Ecto neural progenitor cell (in vitro differentiated cells): ENCODE data around the gene CHRNA4.

Experiments used
- DNase-seq: peaks from one replicate; pipeline ENCODE4 v3.0.0-alpha.2; 2018; ENCODE audit warnings: low spot score

CHRNA4 gene

DNA sequence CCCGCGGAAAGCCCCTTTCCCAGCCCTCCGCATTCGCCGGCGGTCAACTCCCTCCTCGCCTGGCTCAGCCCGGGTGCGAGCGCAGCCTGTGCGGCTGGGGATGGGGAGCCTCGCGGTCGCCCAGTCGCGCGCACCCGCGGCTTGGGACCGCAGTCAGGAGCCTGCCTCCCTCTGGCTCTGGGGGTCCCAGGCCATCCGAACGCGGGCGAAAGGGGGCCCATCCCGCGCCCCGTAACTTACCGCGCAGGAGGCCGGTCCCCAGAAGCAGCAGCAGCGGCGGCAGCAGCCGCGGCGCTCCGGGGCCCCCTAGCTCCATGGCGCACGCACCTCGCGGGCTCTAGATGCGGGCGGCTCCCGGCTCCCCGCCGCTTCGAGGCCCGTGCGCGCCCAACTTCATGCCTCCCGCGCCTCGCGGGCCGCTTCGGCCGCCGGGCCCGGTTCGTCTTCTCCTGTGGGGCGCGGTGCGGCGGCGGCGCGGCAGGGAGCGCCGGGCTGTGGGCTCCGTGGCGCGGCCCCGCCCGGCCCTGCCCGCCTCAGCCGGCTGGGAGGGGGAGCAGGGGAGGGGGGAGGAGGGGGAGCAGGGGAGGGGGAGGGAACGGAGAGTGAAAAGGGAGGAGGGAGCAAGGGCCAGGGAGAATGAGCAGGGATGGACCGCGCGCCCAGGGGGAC is at the start of gene CHRNA4:
Gene CHRNA4, minus strand, starts transcription at position 500 of the 669 bp plus-strand sequence. Its CDS starts 184 bp downstream, at position 316.
- DNase-seq: no peak

DNA sequence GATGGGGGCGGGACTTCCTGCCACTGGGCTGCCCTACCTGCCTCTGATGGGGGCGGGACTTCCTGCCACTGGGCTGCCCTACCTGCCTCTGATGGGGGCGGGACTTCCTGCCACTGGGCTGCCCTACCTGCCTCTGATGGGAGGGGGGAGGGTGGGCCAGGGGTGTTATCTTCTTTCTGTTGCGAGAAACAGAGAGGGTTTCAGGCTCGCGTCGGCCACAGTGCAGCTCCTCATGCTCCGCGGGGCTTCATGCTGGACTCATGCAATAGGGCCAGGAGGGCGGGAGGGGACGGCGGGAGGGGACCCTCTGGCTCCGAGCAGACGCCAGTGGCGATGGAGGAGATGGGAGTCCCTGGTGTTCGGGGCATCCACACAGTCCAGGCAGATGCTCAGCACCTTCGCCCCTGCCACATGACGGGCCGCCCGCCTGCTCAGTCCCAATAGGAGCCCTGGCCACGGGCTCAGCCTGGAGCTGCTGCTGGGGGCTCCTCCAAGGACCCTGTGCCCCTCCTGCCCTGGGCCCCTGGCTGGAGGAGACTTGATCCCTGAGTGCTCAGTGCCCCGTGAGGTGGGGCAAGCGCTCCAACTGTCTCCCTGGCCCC is 48.8 kb upstream of the CHRNA4 start:
- no peak for DNase-seq

DNA sequence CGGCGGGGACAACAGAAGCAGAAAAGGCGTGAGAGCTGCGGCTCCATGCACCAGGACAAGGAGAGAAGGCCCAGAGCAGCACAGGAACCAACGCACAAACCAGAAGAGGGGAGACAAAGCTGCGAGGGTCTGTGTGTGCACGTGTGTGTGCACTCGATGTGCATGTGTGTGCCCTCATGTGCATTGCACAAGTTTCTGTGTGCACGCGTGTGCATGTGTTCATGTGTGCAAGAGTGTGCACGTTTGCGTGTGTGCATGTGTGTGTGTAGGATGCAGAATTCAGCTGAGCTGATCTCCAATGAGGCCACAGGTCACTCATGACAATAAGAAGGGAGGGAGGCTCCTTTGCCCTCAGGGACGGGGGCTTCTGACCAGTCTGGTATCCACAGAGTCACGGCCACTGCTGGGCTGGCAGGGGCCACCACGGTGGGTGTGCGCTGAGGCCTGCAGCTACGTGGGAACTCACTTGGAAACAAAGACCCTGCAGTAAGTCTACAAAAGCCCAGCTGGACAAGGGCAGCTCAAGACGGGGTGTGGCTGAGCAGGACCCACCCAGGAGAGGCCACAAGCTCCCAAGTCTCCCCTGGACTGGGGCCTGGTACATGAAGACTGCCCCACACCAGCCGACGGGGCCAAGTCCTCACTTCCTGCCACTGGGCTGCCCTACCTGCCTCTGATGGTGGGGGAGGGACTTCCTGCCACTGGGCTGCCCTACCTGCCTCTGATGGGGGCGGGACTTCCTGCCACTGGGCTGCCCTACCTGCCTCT is 48.1 kb upstream of the CHRNA4 start:
- DNase-seq: no peak

DNA sequence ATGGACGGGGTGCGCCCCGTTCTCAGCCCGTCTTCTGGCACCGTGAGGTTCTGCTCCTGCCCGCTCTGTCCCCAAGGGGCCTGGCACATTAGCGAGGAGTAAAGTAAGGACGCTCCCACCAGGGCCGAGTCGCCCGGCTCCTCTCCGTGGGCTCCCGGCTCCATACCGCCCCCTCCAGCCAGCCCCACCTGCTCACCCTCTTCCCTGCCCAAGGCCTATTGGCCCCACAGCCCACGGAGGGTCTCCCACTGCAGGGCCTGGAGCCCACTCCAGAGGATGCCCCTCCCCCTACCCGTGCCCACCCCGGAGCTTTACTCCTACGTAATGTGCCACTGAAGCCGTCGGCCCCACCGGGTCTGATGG is 47.5 kb upstream of the CHRNA4 start:
- DNase-seq: no peak

DNA sequence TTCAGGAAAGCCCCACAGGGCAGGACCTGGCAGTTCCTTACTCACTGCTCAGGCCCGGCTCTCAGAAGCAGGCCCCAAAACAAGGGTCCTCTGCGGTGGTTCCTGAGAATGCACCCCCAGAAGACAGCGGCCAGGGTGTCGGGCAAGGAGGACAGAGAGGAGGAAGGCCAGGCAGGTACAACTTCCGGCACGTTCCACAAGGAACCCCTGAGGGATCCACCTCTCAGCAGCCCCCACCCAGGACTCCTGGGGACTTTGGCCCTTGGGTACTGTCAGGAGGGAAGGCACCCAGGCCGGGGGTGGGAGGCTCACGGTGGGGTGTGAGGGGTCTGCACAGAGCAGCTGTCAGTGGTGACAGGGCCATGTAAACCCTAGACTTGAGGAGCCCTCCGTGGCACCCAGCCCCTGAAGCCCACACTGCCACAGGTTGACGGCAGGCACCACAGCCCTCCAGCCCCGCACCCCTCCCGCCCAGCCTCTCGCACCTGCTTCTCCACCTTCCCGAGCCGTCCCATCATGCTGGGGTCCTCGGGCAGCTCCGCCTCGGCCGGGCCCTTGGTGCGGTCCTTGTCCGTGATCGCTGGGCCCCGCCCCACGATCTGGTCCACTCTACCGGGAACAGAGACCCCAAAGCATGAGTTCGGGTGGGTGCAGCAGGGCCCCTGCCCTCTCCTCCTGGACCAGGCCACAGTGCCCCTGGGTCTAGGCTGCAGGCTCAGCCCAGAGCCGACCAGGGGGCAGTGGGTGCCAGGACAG is 47.0 kb upstream of the CHRNA4 start:
- no peak for DNase-seq

DNA sequence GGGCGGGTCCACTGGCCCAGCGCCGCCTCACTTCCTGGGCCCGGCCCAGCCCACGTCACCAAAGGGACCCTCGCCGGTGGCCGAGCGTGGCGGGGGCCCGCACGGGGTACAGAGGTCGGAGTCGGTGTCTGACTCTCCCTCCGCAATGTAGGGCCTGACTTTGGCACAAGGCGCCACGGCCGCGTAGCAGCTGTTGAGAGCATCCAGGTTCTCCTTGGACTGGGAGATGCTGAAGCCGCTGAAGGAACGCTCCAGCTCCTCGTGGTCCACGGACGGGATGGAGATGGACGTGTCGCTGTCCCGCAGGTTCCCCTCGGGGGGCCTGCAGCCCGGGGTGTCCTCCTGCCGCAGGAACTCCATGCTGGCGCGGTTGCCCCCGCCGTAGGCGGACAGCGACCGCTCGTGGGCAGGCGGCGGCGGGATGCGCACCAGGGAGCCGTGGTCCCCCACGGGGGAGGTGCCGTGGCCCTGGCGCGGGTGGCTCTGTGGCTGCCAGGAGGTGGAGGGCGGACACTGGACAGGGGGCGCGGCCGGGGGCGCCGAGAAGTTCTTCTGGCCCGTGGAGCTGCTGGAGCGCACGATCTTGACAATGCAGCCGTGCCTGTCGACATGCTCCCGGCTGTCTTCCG is 45.6 kb upstream of the CHRNA4 start:
- DNase-seq: no peak

DNA sequence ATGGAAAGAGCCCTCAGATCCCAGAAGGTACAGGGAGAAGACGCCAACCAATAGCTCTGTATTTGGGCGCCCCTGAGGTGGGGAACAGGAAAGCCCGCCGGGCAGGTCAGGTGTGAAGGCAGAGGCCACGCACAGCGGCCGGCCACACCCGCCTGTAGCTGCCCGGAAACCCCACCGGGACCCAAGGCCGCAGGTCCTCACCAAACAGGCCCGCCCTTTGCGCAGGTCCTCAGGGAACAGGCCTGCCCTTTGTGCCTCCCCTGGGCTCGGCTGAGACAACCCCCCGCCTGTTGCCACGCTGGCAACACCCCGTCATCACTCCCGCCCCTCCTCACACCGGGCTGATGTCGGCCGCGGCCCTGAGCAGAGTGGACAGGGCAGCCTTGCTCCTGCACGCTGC is 44.9 kb upstream of the CHRNA4 start:
- DNase-seq: no peak

DNA sequence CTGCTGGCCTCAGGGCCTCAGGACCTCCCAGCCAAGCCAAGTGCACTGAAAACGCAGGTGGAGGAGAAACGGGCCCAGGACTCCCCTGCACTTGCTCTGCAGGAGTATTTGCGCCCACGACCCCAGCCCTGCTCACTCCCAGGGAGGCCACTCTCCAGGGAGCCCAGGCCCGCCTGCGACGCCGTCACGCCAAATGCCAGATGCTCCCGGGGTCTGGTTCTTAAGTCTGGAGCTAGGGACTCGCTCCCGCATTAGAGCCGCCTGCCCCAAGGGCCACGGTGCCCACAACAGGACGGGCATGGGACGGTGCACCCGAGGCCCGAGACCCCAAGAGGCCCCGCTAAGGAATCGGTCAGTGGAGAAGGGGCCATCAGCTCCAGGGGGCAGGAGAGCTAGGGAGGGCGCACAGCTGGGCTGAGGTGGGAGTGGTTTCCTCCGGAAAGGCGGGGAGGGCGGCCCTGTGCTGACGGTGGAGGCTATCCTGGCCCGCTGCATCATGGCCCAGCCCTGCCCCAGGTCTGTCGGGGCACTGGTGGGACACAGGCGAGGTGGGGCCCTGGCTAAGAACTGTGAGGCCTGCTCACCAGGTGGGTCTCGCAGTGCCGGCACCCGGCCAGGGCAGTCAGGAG is 44.1 kb upstream of the CHRNA4 start:
- DNase-seq: no peak

DNA sequence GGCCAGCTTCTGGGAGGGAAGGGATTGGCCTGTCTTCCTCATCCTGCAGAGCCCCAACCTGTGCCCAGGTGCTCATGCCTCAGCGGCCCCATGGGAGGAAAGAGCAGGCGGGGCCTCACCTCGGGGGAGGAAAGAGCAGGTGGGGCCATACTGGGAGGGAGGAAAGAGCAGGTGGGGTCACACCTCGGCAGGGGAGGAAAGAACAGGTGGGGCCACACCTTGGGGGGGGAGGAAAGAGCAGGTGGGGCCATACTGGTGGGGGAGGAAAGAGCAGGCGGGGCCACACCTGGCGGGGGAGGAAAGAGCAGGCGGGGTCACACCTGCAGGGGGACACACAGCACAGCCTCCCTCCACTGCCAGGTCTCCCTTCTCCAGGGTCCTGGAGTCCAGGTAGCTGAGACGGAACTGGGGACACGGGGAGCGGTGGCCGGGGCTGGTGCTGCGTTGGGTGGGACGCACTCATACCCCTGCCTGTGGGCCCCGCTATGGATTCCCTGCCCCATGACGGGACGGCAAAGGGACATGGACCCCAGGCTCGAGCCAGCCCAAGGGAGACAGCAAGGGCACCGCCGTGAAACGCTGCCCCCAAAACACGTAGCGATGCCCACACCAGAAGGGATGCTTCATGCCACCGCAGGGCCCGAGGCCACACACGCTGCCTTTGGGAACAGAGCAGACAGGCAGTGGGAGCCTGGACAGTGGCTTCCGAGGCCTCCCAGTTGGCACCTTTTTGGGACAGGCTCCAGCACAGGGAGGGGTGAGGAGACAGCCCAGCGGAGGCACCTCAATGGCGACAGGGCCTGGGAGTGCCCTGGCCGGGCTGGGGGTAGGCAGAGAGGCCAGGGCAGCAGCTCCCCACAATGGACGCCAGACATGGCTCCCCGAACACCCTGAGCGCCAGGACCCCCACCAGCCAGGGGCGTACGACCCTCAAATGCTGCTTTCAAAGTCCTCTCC is 43.3 kb upstream of the CHRNA4 start:
- no peak for DNase-seq

DNA sequence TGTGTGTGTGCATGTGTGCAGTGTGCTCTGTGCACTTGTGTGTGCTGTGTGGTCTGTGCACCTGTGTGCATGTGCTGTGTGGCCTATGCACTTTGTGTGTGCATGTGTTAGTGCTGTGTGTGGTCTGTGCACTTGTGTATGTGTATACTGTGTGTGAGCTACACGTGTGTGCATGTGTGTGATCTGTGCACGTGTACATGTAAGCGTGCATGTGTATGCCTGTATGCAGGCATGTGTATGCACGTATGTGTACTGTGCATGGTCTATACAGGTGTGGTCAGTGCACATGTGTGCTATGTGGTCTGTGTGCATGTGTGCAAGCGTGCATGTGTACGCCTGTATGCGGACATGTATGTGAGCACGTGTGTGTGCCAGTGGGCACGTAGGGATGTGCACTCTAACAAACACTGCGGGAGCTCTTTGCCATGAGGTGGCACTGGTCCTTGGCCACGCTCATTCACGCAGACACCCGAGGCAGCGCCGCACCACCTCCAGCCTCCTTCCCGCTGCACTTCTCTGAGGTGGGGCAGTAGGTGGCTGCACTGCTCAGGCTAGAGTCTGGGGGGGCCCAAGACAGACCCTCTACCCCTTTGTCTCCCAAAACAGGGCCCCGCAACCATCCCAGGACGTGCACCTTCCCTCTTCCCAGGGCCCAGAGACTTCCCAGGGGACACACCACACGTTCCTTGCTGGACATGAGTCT is 42.4 kb upstream of the CHRNA4 start:
- no peak for DNase-seq

DNA sequence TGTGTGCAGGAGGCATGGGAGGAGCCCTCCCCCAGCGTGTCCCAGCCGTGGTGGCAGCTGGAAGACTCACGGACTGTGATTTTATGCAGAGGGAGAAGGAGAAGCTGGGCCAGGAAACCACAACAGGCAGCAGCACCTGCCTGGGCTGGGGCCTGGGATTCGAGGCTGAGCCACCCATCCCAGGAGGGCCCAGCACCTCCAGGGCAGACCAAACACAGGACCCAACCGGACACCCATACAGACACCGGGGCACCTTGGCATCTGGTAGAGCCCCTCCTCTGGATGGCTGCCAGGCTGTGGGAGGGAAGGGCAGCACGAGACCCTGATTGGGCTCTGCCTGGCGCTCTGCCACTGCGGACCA is 41.7 kb upstream of the CHRNA4 start:
- no peak for DNase-seq

DNA sequence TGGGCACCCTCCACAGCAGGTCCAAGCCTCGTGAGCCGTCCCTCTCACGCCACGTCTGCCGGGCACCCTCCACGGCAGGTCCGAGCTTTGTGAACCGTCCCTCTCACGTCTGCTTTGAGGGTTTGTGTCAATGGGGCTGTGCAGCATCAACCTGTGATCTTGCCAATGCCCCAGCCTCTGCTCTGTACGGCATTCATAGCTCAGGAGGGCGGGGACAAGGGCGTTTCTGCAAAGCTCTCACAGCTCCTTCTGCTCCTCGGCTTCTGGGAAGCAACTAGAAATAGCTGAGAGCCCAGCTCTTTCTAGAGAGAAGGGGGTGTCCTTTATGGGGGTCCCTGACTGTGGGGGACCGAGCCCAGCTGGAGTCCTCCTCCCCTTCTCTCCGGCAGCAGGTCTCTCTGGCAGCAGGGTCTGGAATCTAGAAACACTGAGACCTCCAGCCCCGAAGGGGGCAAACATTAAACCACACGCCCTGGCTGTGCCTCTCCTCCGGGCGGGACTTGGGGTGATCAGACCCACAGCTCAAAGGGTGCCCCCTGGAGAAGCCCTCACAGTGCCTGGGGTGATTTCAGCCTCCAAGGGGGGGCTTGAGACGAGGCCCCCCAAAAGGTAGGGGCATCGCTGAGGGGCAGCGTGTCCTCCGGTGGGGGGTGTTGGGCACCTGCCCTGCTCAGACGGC is 41.2 kb upstream of the CHRNA4 start:
- no peak for DNase-seq

DNA sequence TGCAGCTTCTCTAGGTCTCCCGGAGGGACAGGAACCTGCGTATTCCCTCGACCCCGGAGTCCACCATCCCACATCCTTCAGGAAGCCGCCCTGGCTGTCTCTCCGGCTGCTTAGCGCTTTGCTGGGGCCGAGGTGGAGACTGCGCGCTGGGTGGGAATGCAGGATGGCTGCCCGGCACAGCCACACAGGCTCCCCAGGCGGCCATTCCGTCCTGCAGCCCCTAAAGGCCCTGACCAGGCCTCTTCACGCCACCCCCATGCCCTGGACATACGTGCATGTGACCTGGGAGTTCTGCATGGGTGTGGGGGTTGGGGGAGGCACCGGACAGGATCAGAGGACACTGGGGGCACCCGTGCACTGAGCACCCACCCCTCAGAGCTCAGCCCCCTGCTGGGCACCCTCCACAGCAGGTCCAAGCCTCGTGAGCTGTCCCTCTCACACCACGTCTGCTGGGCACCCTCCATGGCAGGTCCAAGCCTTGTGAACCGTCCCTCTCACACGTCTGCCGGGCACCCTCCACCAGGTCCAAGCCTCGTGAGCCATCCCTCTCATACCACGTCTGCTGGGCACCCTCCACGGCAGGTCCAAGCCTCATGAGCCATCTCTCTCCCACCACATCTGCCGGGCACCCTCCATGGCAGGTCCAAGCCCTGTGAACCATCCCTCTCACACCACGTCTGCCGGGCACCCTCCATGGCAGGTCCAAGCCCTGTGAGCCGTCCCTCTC is 40.4 kb upstream of the CHRNA4 start:
- no peak for DNase-seq

DNA sequence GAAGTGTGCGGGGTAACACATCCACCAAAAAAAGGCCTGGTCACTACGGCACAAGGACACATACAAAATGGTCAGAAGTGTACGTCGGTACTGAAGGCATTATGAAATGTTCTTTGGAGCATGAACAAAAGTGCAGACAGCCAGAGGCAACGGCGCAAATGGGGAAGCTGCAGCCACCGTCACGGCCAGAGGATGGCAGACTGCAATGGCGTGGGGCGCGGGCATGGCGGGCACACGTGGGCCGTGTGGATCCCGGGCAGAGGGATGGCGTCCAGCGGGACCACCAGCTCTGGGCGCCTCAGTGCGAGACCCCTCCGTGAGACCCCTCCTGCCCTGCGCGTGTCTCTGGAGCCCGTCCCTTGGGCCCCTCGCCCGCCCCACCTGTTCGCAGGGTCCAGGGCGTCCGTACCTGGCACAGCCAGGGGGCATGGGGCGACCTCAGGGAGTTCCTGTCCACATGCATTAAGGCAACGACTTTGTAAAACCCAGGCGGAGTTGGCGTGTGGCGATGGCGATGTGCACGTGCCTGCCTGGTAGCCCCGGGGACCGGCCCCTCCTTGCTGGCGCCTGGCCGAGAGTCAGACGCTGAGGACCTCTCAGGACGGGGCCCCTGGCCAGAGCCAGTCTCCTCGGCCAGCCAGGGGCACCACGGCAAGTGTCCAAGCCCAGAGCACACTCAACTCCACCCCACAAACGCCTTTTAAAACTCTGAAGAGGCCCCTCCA is 39.5 kb upstream of the CHRNA4 start:
- no peak for DNase-seq

DNA sequence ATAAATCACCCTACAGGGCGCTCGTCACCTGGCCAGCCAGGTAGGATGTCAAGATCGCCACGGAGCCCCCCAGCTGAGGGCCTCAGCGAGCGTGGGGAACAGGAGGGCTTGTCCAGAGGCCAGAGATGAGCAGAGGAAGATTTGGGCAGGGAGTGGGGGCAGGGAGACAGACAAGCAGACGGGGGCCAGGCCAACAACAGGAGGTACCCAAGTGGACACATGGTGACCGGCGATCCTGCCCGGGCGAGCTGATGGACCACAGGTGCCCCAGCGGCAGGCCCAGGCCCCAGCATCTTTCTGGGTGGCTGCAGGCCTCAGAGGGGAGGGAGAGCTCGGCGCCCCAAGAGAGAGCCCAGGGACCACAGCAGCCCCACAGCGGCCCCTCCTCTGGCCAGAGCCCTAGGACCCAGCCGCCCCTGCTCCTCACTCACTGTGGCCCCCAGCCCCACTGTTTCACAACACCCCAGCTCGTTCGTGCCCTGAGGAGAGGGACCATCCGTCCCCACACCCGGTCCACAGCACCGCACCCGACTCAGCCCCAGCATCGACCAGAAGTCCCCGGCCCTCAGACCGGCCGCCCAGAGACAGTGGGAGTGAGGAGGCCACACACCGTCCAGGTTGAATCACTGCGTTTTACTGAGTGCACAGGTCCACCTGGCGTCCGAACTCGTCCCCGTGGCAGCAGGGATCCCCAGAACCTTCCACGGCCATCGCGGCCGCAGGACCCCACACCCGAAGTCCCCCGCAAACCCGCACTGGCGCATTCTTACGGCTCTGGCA is 38.6 kb upstream of the CHRNA4 start:
- DNase-seq: no peak

DNA sequence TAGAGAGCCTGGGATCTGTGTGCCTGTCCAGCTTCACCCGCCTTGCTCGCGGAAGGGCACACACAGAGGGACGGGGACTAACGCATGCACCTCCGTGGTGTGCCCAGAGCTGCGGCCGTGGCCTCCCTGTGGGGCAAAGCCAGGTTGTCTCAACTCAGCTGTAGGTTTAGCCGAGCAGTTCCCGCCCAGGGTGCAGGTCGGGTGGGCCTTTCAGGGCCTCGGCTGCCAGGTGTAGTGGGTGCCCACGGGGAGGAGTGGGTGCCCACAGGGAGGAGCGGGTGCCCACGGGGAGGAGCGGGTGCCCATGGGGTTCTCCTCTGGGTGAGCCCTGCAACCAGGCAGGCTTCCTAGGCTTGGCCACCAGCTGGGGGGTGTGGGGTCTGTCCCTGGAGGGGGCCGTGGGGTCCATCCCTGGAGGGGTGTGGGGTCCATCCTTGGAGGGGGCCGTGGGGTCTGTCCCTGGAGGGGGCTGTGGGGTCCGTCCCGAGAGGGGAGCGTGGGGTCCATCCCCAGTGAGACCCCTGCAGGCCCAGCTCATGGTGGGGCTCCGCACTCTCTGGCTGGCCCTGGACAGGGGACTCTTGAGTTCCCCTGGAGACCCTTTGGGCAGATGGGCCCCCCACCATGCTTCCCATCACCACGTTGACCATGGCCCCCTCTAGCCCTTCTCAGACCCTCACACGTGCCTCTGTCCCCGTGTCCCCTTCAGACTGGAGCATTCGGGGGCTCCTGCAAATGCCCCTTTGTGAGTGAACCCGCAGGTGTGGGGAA is 37.8 kb upstream of the CHRNA4 start:
- DNase-seq: no peak
